DMS153 treated with DMSO at 0.1 percent for 48 hours (cell line): ENCODE results near the gene TANK.
"Not testable (repeated sequence)": the region's sequence is repeated elsewhere in the genome, so short reads cannot be mapped to it uniquely, and the experiment has no call there.

Experiments used
- DNase-seq: peaks from one replicate; lab custom pipeline; 2025; ENCODE audit not compliant: unreplicated experiment; lab: John Stamatoyannopoulos, UW

The TANK gene

DNA sequence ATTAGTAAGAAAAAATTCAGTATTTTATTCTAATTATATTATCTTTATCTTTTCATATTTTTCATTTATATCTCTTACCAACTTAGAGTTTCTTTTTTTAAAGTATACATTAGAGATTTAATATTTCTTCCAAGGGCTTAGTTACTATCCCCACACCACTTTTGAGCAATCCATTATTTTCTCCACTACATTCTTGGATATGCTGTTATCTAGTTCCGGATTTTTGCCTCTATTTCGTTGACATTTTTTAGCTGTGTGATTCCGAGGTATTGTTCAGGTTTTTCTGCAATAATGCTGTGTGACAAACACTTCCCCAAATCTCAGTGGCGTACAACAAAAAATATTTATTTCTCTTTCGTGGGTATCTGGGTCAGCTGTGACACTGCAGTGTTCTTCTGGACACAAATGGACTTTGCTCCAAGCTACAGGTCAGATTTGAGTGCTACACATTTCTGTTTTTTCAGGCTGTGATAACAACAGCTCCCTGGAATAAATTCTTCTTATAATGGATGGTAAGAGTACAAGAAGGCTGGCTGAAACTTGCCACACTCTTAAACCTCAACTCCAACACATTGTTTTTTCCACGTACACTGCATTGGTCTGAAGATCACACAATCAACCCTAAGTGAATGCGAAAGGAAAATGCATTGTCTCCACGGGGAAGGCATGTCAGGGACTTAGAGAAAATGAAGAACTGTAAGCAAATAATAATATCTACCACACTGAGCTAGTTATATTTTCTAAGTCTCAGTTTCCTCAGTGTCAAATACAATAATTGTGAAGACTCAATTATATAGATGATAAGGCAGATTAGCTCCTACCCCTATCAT lies 97.1 kb downstream of the TANK start:
- no peak for DNase-seq

DNA sequence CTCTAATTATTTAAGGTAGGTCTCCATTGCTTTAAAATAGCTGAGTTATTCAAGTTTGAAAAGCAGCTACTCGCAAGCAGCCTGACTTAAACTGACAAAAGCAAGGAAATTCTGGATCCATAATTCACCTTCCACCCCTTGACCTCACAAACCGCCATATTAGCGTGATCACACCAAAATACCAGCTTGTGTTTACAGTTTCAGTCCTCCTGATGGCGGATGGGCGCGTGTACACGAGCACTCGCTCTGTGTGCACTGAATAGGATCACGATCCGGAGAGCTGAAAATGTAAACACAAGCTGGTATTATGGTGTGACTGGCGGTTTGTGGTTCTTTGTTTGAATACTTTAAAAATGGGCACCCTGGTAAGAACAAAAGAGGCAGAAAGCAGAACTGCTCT lies 105.6 kb downstream of the TANK start:
- peak; percentile 69 for DNase-seq

DNA sequence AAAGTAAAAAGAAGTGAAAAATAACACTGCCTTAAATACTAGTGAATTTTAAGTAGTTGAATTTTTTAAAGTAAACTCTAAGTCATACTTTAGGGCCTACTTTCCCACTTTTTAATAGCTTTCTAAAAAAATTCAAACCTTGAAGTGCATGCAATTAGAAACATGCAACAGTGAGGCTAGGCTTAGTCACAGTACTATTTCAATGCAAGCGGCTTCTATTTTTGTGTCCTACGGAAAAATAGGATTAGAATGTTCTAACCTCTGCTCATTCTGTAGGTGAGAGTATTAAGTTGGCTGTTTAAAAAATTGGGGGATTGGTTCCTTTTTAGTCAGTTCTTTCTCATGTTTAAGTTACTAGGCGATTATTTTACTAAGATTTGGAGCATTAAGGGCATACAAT lies 108.9 kb downstream of the TANK start:
- no peak for DNase-seq

DNA sequence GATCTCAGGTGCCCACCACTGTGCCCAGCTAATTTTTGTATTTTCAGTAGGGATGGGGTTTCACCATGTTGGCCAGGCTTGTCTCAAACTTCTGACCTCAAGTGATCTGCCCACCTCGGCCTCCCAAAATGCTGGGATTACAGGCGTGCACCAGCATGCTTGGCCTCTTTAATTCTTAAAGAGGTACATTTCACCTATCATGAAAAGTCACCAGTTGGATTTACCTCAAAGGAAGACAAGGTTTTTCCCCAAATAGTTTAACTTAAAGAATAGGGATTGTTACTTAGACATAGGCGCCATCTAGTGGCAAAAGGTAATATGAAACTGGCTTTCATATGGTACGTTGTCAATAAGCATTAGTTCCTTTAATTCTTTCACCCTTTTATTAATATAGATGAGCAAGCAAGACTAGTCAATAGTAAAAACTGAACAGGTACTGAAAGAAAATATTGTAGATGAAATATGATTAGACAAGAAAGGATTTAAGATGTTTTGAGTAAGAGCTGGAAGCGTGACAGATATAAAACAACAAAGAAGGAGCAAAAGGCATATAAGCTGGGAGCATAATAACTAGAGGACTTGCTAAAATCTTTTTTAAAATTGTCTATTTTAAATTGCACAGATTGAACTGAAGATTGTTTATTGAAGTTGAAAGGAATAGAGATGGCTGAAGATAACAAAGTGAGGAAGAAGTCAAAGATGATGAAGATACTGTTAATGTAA lies 113.0 kb downstream of the TANK start:
- peak; percentile 70 for DNase-seq

DNA sequence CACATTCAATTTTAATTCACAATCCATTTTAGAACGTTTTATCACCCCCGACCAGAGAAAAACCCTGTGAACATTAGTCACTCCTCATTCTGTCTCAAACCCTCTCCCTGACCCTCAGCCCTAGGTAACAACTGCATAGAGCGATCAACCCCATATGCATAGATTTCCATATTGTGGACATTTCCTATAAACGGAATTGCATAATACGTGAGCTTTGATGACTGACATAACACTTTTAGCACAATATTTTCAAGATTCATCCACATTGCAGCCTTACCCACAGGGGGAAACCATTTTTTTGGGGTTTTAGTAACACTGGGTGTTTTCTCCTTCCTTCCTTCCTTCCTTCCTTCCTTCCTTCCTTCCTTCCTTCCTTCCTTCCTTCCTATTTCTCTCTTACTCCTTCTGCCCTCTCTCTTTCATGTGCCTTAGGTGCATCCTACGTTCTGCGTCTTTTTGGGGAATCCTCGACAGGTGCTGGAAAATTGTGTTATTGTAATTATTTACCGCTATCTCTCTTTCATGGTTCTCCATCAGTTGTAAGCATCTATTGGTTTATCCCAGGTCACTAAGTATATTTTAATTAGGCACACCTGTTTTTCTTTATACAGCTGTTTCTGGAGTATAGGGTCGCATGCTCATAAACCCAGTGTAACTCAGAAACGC lies 118.5 kb downstream of the TANK start:
- DNase-seq, result not testable (repeated sequence)

DNA sequence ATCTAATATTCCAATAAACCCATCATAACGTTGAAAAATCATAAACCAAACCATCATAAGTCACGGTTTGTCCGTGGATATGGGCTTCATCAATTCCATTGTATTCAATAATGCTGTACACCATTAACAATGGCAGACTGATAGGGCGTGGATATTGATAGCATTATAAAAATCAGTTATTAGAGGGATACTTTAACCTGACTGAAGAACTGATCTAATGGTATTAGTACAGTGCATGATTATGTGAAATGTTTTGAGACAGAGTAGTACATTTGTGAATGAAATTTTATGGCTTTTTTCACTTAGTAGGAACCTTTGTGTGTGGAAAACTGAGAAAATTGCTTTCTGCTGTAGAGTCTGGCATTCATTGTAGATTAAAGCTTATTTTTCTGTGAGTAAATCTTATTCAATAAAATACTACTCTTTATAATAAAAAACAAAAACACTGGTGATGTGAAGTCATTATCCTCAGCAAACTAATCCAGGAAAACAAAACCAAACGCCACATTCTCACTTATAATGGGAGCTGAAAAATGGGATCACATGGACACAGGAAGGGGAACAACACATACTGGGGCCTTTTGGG lies 119.1 kb downstream of the TANK start:
- not testable (repeated sequence) for DNase-seq

DNA sequence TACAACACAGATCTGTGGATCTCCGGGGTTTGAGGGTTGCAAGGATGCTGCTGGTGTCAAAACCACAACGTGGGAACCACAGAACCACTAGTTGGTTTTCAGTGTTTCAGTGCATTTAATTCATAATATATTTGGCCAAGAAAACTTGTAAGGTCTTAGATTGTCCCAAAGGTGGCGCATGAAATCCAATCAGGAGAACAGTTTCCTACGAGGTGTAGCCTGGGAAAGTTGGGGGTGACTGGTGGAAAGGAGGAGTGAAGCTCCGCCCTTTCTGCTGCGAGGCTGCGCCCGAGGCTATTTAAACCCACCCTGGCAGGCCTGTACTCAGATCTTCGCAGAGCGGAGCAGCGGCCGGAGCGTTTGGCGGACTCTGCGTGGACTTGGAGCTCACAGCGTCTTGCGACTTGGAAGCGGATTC lies 120.7 kb downstream of the TANK start:
- not testable (repeated sequence) for DNase-seq

DNA sequence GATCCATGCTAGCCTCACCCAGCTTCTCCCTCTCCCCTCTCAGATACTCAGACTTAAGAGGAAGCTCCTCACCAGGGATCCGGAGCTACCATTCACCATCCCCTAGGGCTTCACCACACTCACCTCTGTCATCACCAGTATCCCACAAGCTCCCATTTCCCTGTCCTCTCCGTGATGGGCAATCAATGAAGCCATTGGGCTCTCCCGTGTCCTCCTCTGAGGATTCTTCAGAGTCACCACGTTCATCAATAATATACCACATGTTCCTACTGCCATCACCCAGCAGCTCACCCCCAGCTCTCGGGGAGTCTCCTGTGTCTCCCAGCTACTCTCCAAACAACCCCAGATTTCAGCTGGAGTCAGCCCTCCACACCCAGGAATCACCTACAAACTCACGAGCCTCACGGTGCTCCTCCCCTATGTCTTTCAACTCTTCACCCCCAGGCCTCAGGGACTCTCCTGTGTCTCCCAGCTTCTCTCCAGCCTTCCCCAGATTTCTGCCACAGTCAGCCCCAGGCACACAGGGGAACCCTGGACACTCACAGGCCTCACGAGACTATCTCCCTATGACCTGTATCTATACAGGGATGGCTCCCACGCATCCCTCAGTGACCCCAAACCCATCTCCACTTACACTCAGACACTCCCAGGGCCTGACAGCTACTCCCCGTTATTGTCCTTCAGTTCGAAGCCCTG lies 121.5 kb downstream of the TANK start:
- not testable (repeated sequence) for DNase-seq

DNA sequence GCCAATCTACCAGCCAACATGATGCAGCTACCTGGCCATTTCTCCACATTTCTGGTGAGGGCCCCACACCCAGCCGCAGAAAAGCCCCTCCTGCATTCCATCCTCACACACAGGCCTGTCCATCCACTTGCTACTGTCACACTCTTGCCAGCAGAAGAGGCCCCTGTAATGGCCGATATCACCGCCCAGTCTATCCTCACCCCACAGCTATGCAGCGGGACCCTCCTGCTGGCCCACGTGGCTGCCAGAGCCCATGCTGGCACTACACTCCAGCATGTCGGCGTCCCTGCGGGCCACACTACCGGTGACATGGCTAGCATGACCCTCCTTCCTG lies 122.0 kb downstream of the TANK start:
- not testable (repeated sequence) for DNase-seq

DNA sequence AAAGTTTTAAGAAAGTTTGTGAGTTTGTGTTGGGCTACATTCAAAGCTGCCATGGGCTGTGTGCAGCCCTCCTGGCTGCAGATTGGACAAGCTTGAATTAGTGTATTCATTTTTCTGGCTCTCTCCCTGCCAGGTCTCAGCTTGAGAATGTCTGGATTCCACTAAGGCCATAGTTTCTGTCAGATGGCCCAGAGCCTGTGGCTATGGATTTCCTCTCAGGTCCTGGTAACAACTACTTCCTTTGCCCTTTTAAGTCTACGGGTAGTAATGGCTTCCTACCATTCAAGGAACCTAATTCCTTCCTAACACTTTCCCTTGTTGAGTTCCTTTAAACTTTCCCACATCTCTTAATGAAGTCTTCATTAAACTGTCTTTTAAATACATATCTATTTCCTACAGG lies 123.7 kb downstream of the TANK start:
- no peak for DNase-seq
